ENCODE data around the gene SNX11.
"Not testable (repeated sequence)": the region's sequence is repeated elsewhere in the genome, so short reads cannot be mapped to it uniquely, and the experiment has no call there.

The SNX11 gene

GRCh38 chr17:48107137-48108055 is at the start of gene SNX11:
TSS of gene SNX11 (plus strand) at chr17:48107766. CDS start at chr17:48112044, 4,278 bp downstream.
- FAIRE-seq: no peak

- no peak for FAIRE-seq
Observed at GRCh38 chr17:48058393-48059124, 49.0 kb upstream of the SNX11 start.

- no peak for FAIRE-seq
Observed at GRCh38 chr17:48059125-48059668, 48.4 kb upstream of the SNX11 start.

GRCh38 chr17:48060249-48060648 is 47.3 kb upstream of the SNX11 start:
- FAIRE-seq: no peak

- FAIRE-seq: no peak
Observed at GRCh38 chr17:48062273-48062672, 45.3 kb upstream of the SNX11 start.

- FAIRE-seq: no peak
Observed at GRCh38 chr17:48064638-48065037, 42.9 kb upstream of the SNX11 start.

- FAIRE-seq: no peak
Observed at GRCh38 chr17:48066192-48066591, 41.4 kb upstream of the SNX11 start.

GRCh38 chr17:48066656-48067055 is 40.9 kb upstream of the SNX11 start:
- FAIRE-seq: no peak

- no peak for FAIRE-seq
Observed at GRCh38 chr17:48067245-48067644, 40.3 kb upstream of the SNX11 start.

- FAIRE-seq: not testable (repeated sequence)
Observed at GRCh38 chr17:48067808-48068207, 39.8 kb upstream of the SNX11 start.

- no peak for FAIRE-seq
Observed at GRCh38 chr17:48068491-48068961, 39.0 kb upstream of the SNX11 start.

- no peak for FAIRE-seq
Observed at GRCh38 chr17:48070195-48070594, 37.4 kb upstream of the SNX11 start.

GRCh38 chr17:48071654-48072053 is 35.9 kb upstream of the SNX11 start:
- FAIRE-seq: no peak

GRCh38 chr17:48072811-48073210 is 34.8 kb upstream of the SNX11 start:
- not testable (repeated sequence) for FAIRE-seq

GRCh38 chr17:48073566-48074094 is 33.9 kb upstream of the SNX11 start:
- not testable (repeated sequence) for FAIRE-seq

- peak; percentile 76 for FAIRE-seq
Observed at GRCh38 chr17:48074322-48075081, 33.1 kb upstream of the SNX11 start.

GRCh38 chr17:48077152-48077551 is 30.4 kb upstream of the SNX11 start:
- not testable (repeated sequence) for FAIRE-seq

- FAIRE-seq: no peak
Observed at GRCh38 chr17:48081858-48082257, 25.7 kb upstream of the SNX11 start.

GRCh38 chr17:48084932-48085331 is 22.6 kb upstream of the SNX11 start:
- FAIRE-seq: no peak

GRCh38 chr17:48093341-48094045 is 14.1 kb upstream of the SNX11 start:
- FAIRE-seq: no peak

GRCh38 chr17:48095611-48096010 is 12.0 kb upstream of the SNX11 start:
- FAIRE-seq: no peak

GRCh38 chr17:48100160-48100559 is 7.4 kb upstream of the SNX11 start:
- no peak for FAIRE-seq

Data from islet of Langerhans (tissue), 1 donor.